HCT116 (cell line): ENCODE measurements around the gene PNPLA5. TPM values are rescaled to one million over a fixed set of nuclear protein-coding genes. Genes with fewer than 3 reads are reported as not detected.

Experiments
- ATAC-seq: fragments of 200-7000 bp; cut with Tn5 transposase; 2 replicates; pipeline ENCODE4 v1.9.1; 2020; ENCODE audit warnings: mild to moderate bottlenecking, moderate library complexity
- BruUV-seq: library from RNA; stranded (reverse); fragments of 400-500 nt; replicated peaks from 2 replicates; lab custom pipeline; 2021; lab: Mats Ljungman, UMichigan
- CTCF ChIA-PET: fragments of 300-600 bp; sonication (Branson Sonifier 250); formaldehyde crosslinking; loops from one replicate; lab custom pipeline; 2021; ENCODE audit warnings: antibody characterized with exemption; lab: Charles Lee
- POLR2A ChIA-PET: fragments of 300-600, 350-600 bp; sonication (Branson Sonifier 250); formaldehyde crosslinking; loops from one replicate; lab custom pipeline; 2021; ENCODE audit warnings: antibody characterized with exemption; lab: Charles Lee
- RAD21 ChIA-PET, 2 experiments: fragments of 300-600 bp; sonication (Branson Sonifier 250); formaldehyde crosslinking; loops; one replicate each; lab custom pipeline; 2023; ENCODE audit warnings: low total read pairs in 2 of 2; ENCODE audit not compliant: uncharacterized antibody in 2 of 2, unreplicated experiment in 2 of 2, low non-redundant PET in 1 of 2; lab: Charles Lee
- DNase-seq: peaks from one replicate; pipeline ENCODE4 v3.0.0-alpha.2; 2010; ENCODE audit warnings: low read depth, low spot score
- H2AFZ ChIP-seq: fragments of 200-600 bp; shearing (Covaris generic), sonication (generic); 2 replicates; pipeline ENCODE4 v1.6.1; 2017; ENCODE audit warnings: low read depth, mixed run types, mixed read lengths, antibody characterized with exemption, low read length; ENCODE audit not compliant: poor library complexity, severe bottlenecking
- H3K27ac ChIP-seq: 2 replicates; pipeline ENCODE4 v1.5.1; 2012; ENCODE audit warnings: low read depth, low read length
- H3K27me3 ChIP-seq: fragments of 200-600 bp; sonication (generic); 2 replicates; pipeline ENCODE4 v1.6.1; 2016; ENCODE audit warnings: mixed run types, low read length, mixed read lengths; ENCODE audit not compliant: insufficient read depth
- H3K36me3 ChIP-seq, 2 experiments: fragments of 200-500 bp in 1 of 2; fragments of 200-600 bp in 1 of 2; sonication (Bioruptor generic) in 1 of 2; sonication (generic) in 1 of 2; 2 replicates each; pipeline versions ENCODE4 v1.5.1 to v1.6.1; 2014 to 2016; ENCODE audit warnings: low read length in 2 of 2, inconsistent platforms in 1 of 2, mixed read lengths in 1 of 2, mixed run types in 1 of 2; ENCODE audit not compliant: insufficient read depth in 2 of 2, control insufficient read depth in 1 of 2
- H3K4me1 ChIP-seq, 2 experiments: fragments of 200-600 bp in 1 of 2; sonication (generic) in 1 of 2; 2 replicates each; pipeline versions ENCODE4 v1.5.1 to v1.6.1; 2012 to 2017; ENCODE audit warnings: low read length in 2 of 2, inconsistent platforms in 1 of 2, mild to moderate bottlenecking in 1 of 2, mixed read lengths in 1 of 2, mixed run types in 1 of 2, moderate library complexity in 1 of 2; ENCODE audit not compliant: insufficient read depth in 2 of 2, control insufficient read depth in 1 of 2
- H3K4me2 ChIP-seq: fragments of 200-600 bp; sonication (generic); 2 replicates; pipeline ENCODE4 v1.6.1; 2017; ENCODE audit warnings: mixed run types, low read length, mixed read lengths
- H3K4me3 ChIP-seq, 2 experiments: fragments of 200-600 bp in 1 of 2; sonication (generic) in 1 of 2; replicated peaks in 1 of 2; 2 replicates each; pipeline ENCODE4 v1.5.1; 2011 to 2016; ENCODE audit warnings: low read length in 2 of 2, control low read depth in 1 of 2, low read depth in 1 of 2, mild to moderate bottlenecking in 1 of 2, mixed read lengths in 1 of 2, mixed run types in 1 of 2
- H3K79me2 ChIP-seq: fragments of 200-600 bp; sonication (generic); 2 replicates; pipeline ENCODE4 v1.6.1; 2017; ENCODE audit warnings: mild to moderate bottlenecking, mixed run types, low read length, moderate library complexity, mixed read lengths; ENCODE audit not compliant: insufficient read depth
- H3K9ac ChIP-seq: fragments of 200-600 bp; sonication (generic); 2 replicates; pipeline ENCODE4 v1.6.1; 2016; ENCODE audit warnings: low read length, mixed read lengths
- H3K9me2 ChIP-seq: fragments of 200-600 bp; sonication (generic), shearing (Covaris generic); 2 replicates; pipeline ENCODE4 v1.6.1; 2017; ENCODE audit warnings: mixed run types, mild to moderate bottlenecking, moderate library complexity; ENCODE audit not compliant: insufficient read depth
- H3K9me3 ChIP-seq, 2 experiments: fragments of 200-500 bp in 1 of 2; fragments of 200-600 bp in 1 of 2; sonication (Bioruptor generic) in 1 of 2; sonication (generic) in 1 of 2; 2 replicates each; pipeline ENCODE4 v1.6.1; 2014 to 2017; ENCODE audit warnings: low read length in 2 of 2, mixed read lengths in 2 of 2, inconsistent platforms in 1 of 2, low read depth in 1 of 2, mild to moderate bottlenecking in 1 of 2, mixed run types in 1 of 2, moderate library complexity in 1 of 2; ENCODE audit not compliant: control insufficient read depth in 1 of 2, insufficient read depth in 1 of 2
- H4K20me1 ChIP-seq: fragments of 200-600 bp; sonication (generic), shearing (Covaris generic); 2 replicates; pipeline ENCODE4 v1.6.1; 2017; ENCODE audit warnings: mixed run types, mild to moderate bottlenecking, moderate library complexity; ENCODE audit not compliant: insufficient read depth
- CBX3 ChIP-seq: IDR thresholded peaks from 2 replicates; pipeline ENCODE4 v1.6.1; 2012; ENCODE audit warnings: low read depth
- EGR1 ChIP-seq: IDR thresholded peaks from 2 replicates; pipeline ENCODE4 v1.6.1; 2012; ENCODE audit warnings: low read depth
- ELF1 ChIP-seq: IDR thresholded peaks from 2 replicates; pipeline ENCODE4 v1.6.1; 2012; ENCODE audit warnings: low read depth, borderline replicate concordance
- EZH2phosphoT487 ChIP-seq: fragments of 200-600 bp; IDR thresholded peaks from 2 replicates; pipeline ENCODE4 v1.6.1; 2018; ENCODE audit warnings: antibody characterized with exemption, borderline replicate concordance
- FOSL1 ChIP-seq: IDR thresholded peaks from 2 replicates; pipeline ENCODE4 v1.6.1; 2012; ENCODE audit warnings: low read depth
- JUND ChIP-seq: IDR thresholded peaks from 2 replicates; pipeline ENCODE4 v1.6.1; 2012
- MAX ChIP-seq: IDR thresholded peaks from 2 replicates; pipeline ENCODE4 v1.6.1; 2012
- POLR2A ChIP-seq: IDR thresholded peaks from 2 replicates; pipeline ENCODE4 v1.7.0; 2011; ENCODE audit warnings: borderline replicate concordance; ENCODE audit not compliant: insufficient read depth, insufficient read length; ENCODE audit errors: extremely low read depth
- RAD21 ChIP-seq: IDR thresholded peaks from 2 replicates; pipeline ENCODE4 v1.6.1; 2012; ENCODE audit warnings: low read depth, mild to moderate bottlenecking
- REST ChIP-seq: IDR thresholded peaks from 2 replicates; pipeline ENCODE4 v1.6.1; 2012; ENCODE audit warnings: low read depth
- SRF ChIP-seq: IDR thresholded peaks from 2 replicates; pipeline ENCODE4 v1.6.1; 2012; ENCODE audit warnings: low read depth
- TCF7L2 ChIP-seq: IDR thresholded peaks from 2 replicates; pipeline ENCODE4 v1.7.0; 2011; ENCODE audit warnings: borderline replicate concordance, inconsistent platforms; ENCODE audit not compliant: insufficient read depth, insufficient read length; ENCODE audit errors: extremely low read depth
- YY1 ChIP-seq: IDR thresholded peaks from 2 replicates; pipeline ENCODE4 v1.6.1; 2011; ENCODE audit warnings: low read length, low read depth, moderate library complexity, mild to moderate bottlenecking; ENCODE audit not compliant: insufficient replicate concordance; ENCODE audit errors: extremely low read depth
- ZBTB33 ChIP-seq: IDR thresholded peaks from 2 replicates; pipeline ENCODE4 v1.6.1; 2011; ENCODE audit warnings: mild to moderate bottlenecking, low read length, moderate library complexity; ENCODE audit not compliant: insufficient replicate concordance; ENCODE audit errors: extremely low read depth
- ZFX ChIP-seq: fragments of 450-650 bp; IDR thresholded peaks from 2 replicates; pipeline ENCODE4 v1.6.1; 2017
- intact Hi-C: fragments of 100-400 bp; cut with micrococcal nuclease; formaldehyde crosslinking; loops from 2 replicates; pipeline ENCODE4 v1.10.0; 2022
- total RNA-seq: library from RNA; stranded (reverse); gene quantifications from one replicate; pipeline ENCODE4 v1.2.1, GENCODE V29; 2021; ENCODE audit not compliant: unreplicated experiment

The PNPLA5 gene
- total RNA-seq, 1 experiment from 2014 or later, result 2.9 TPM

- Histone ChIP-seq H3K79me2 (no peaks in the 10 kb centered on the region), H3K9me3 (no peaks in the 10 kb centered on the region)
- CTCF ChIA-PET, result interaction anchor here (0.7 to 1.6 kb wide), 2 partner anchors 8 to 10 kb away, joined by 3 to 4 read pairs; no protein-coding TSS in a partner anchor
Measured at GRCh38 chr22:43876866-43877509, 14.8 kb downstream of the PNPLA5 start.

More at GRCh38 chr22:43876866-43877509, 14.8 kb downstream of the PNPLA5 start:
- Histone ChIP-seq H3K4me2 (no peak overlapping the region), H3K4me1 (no peaks in the 10 kb centered on the region), H3K9me2 (no peaks in the 10 kb centered on the region), H4K20me1 (no peaks in the 10 kb centered on the region), H3K9ac (no peak overlapping the region), H3K27me3 (no peaks in the 10 kb centered on the region; the same call in 1 of the 2 replicates), H3K4me3 (no peak overlapping the region), H3K27ac (no peak overlapping the region), H2AFZ (no peak overlapping the region), H3K36me3 (no peaks in the 10 kb centered on the region)
- RAD21 ChIA-PET, result no interaction called here
- DNase-seq (no peak), ATAC-seq (no peak)
- intact Hi-C loops, result no loop called here
- no TSS peak for BruUV-seq
- TF ChIP-seq EGR1, result no peak
- no peak for TF ChIP-seq RAD21
- no peak for TF ChIP-seq YY1
- TF ChIP-seq TCF7L2, result no peak
- no peak for TF ChIP-seq MAX
- no peak for TF ChIP-seq EZH2phosphoT487
- TF ChIP-seq FOSL1, result no peak
- no peak for TF ChIP-seq SRF
- no peak for TF ChIP-seq REST
- no peak for TF ChIP-seq ZBTB33
- no peak for TF ChIP-seq ELF1
- no peak for TF ChIP-seq JUND
- TF ChIP-seq POLR2A, result no peak
- no peak for TF ChIP-seq ZFX
- no peak for TF ChIP-seq CBX3
- POLR2A ChIA-PET, result interaction anchor here (0.7 kb wide), 1 partner anchor 289 kb away, joined by 3 read pairs; no protein-coding TSS in a partner anchor
